MM.1S (cell line): ENCODE results near the gene LALBA.

Experiments
- EZH2 ChIP-seq: fragments of 300-600 bp; sonication (generic); optimal IDR thresholded peaks from 2 replicates; pipeline ENCODE3; 2017; ENCODE audit warnings: low read depth, mild to moderate bottlenecking, antibody characterized with exemption, low read length, mixed read lengths
- TF ChIP-seq, protein P1 (sequence below): fragments of 300-600 bp; sonication (generic); IDR thresholded peaks from 2 replicates; pipeline ENCODE4 v1.5.1; 2016; ENCODE audit warnings: antibody characterized with exemption, low read length, mixed read lengths

- TF ChIP-seq, protein P1, sequence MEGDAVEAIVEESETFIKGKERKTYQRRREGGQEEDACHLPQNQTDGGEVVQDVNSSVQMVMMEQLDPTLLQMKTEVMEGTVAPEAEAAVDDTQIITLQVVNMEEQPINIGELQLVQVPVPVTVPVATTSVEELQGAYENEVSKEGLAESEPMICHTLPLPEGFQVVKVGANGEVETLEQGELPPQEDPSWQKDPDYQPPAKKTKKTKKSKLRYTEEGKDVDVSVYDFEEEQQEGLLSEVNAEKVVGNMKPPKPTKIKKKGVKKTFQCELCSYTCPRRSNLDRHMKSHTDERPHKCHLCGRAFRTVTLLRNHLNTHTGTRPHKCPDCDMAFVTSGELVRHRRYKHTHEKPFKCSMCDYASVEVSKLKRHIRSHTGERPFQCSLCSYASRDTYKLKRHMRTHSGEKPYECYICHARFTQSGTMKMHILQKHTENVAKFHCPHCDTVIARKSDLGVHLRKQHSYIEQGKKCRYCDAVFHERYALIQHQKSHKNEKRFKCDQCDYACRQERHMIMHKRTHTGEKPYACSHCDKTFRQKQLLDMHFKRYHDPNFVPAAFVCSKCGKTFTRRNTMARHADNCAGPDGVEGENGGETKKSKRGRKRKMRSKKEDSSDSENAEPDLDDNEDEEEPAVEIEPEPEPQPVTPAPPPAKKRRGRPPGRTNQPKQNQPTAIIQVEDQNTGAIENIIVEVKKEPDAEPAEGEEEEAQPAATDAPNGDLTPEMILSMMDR, result no peak
- TF ChIP-seq EZH2, result no peak
These were observed 13.9 kb upstream of the LALBA start for GRCh38 chr12:48583728-48584127.
